CD4-positive, alpha-beta T cell (primary cell): ENCODE data around the gene GPX3. TPM values are rescaled to one million over a fixed set of nuclear protein-coding genes. Genes with fewer than 3 reads are reported as not detected.

Source experiments
- ATAC-seq: fragments of 200-7000 bp; cut with Tn5 transposase; one replicate; pipeline ENCODE4 v1.10.0; 2022; ENCODE audit warnings: mild to moderate bottlenecking; ENCODE audit not compliant: poor library complexity
- CTCF ChIA-PET: fragments of 350-600 bp; sonication (Branson Sonifier 250); formaldehyde crosslinking; loops from one replicate; lab custom pipeline; 2021; ENCODE audit warnings: antibody characterized with exemption, inconsistent platforms; lab: Charles Lee
- POLR2A ChIA-PET: fragments of 350-600 bp; sonication (Branson Sonifier 250); formaldehyde crosslinking; loops from one replicate; lab custom pipeline; 2021; ENCODE audit warnings: antibody characterized with exemption, inconsistent platforms; lab: Charles Lee
- DNase-seq, 14 experiments: peaks; one replicate each; pipeline ENCODE4 v3.0.0-alpha.2; 2013 to 2020; ENCODE audit warnings: mixed read lengths in 2 of 14
- H3K27ac ChIP-seq, 2 donors: one replicate each; pipeline versions ENCODE4 v1.5.1 to v1.7.0; 2013; ENCODE audit warnings: low read length in 2 of 2, low read depth in 1 of 2, mild to moderate bottlenecking in 1 of 2
- H3K27me3 ChIP-seq, 2 experiments: 1 replicate in 1 of 2; 2 replicates in 1 of 2; pipeline versions ENCODE4 v1.6.1 to v1.7.0; 2013; ENCODE audit warnings: low read length in 2 of 2, control low read depth in 1 of 2, mild to moderate bottlenecking in 1 of 2, moderate library complexity in 1 of 2; ENCODE audit not compliant: insufficient read depth in 2 of 2, control insufficient read depth in 1 of 2
- H3K36me3 ChIP-seq: one replicate; pipeline ENCODE4 v1.6.1; 2013; ENCODE audit warnings: low read length, control low read depth; ENCODE audit not compliant: insufficient read depth
- H3K4me1 ChIP-seq: one replicate; pipeline ENCODE4 v1.6.1; 2013; ENCODE audit warnings: low read length, control low read depth; ENCODE audit not compliant: insufficient read depth
- H3K4me3 ChIP-seq: one replicate; pipeline ENCODE4 v1.5.1; 2013; ENCODE audit warnings: mild to moderate bottlenecking, low read length, moderate library complexity
- H3K9me3 ChIP-seq, 2 experiments: 1 replicate in 1 of 2; 2 replicates in 1 of 2; pipeline versions ENCODE4 v1.6.1 to v1.7.0; 2013; ENCODE audit warnings: low read length in 2 of 2, mild to moderate bottlenecking in 2 of 2, control low read depth in 1 of 2, moderate library complexity in 1 of 2; ENCODE audit not compliant: control insufficient read depth in 1 of 2, insufficient read depth in 1 of 2
- H3K27ac Mint-ChIP-seq: one replicate; pipeline ENCODE4 v1.8.0; 2020; ENCODE audit warnings: mixed read lengths
- H3K27me3 Mint-ChIP-seq: one replicate; pipeline ENCODE4 v1.8.0; 2021; ENCODE audit warnings: mixed read lengths
- H3K36me3 Mint-ChIP-seq: one replicate; pipeline ENCODE4 v1.8.0; 2021; ENCODE audit warnings: low read depth, mixed read lengths
- H3K4me1 Mint-ChIP-seq: one replicate; pipeline ENCODE4 v1.8.0; 2021; ENCODE audit warnings: low read depth, mixed read lengths
- H3K4me3 Mint-ChIP-seq: one replicate; pipeline ENCODE4 v1.8.0; 2020; ENCODE audit warnings: mild to moderate bottlenecking, mixed read lengths
- H3K9me3 Mint-ChIP-seq: one replicate; pipeline ENCODE4 v1.8.0; 2020; ENCODE audit warnings: mixed read lengths
- CTCF ChIP-seq: fragments of 200-600 bp; IDR thresholded peaks from one replicate; pipeline ENCODE4 v1.8.0; 2022; ENCODE audit warnings: antibody characterized with exemption, mild to moderate bottlenecking
- intact Hi-C, 2 experiments: fragments of 100-400 bp; cut with DNase I in 1 of 2; cut with micrococcal nuclease in 1 of 2; formaldehyde crosslinking; loops; one replicate each; pipeline versions ENCODE4 v1.15.1 to v1.9.0; 2023 to 2025; cut with DNase I, micrococcal nuclease
- total RNA-seq, 174 experiments: library from RNA in 2 of 174; stranded (reverse) in 2 of 174; gene quantifications; one replicate each; pipeline ENCODE4 v1.2.3 and lab custom pipeline; 2021 to 2026

The GPX3 gene
- total RNA-seq, 2 experiments from 2014 or later, result 0.58 TPM; not detected in 1

GRCh38 chr5:151075698-151076331, 55.4 kb downstream of the GPX3 start:
- ATAC-seq (no peak), DNase-seq (peak in 1 of 14 experiments; percentile 52)
- intact Hi-C loops, result no loop called here
- Histone ChIP-seq H3K36me3 (peaks cover 53% of the 10 kb centered on the region), H3K4me3 (no peak overlapping the region), H3K27me3 (no peaks in the 10 kb centered on the region), H3K9me3 (no peaks in the 10 kb centered on the region), H3K4me1 (peaks cover 73% of the 10 kb centered on the region), H3K27ac (no peak overlapping the region)
- Mint-ChIP-seq H3K4me3 (peak overlapping the region; percentile 74), H3K9me3 (no peaks in the 10 kb centered on the region), H3K36me3 (peaks cover 67% of the 10 kb centered on the region), H3K4me1 (peaks cover 76% of the 10 kb centered on the region), H3K27me3 (no peaks in the 10 kb centered on the region), H3K27ac (peak overlapping the region; percentile 64)
- TF ChIP-seq CTCF, result no peak
- CTCF ChIA-PET, result no interaction called here
- POLR2A ChIA-PET, result no interaction called here

GRCh38 chr5:151076616-151077015, 56.2 kb downstream of the GPX3 start:
- ChIA-PET POLR2A (no interaction called here), CTCF (no interaction called here)
- Mint-ChIP-seq H3K4me3 (peak overlapping the region; percentile 74), H3K27ac (peak overlapping the region; percentile 64), H3K27me3 (no peaks in the 10 kb centered on the region), H3K4me1 (peaks cover 73% of the 10 kb centered on the region), H3K9me3 (no peaks in the 10 kb centered on the region), H3K36me3 (peaks cover 61% of the 10 kb centered on the region)
- intact Hi-C loops, result no loop called here
- H3K4me3 ChIP-seq, result no peak overlapping the region
- H3K9me3 ChIP-seq, result no peaks in the 10 kb centered on the region
- no peak for TF ChIP-seq CTCF
- H3K4me1 ChIP-seq, result peaks cover 72% of the 10 kb centered on the region
- H3K27ac ChIP-seq, result no peak overlapping the region
- DNase-seq, result no peak
- H3K27me3 ChIP-seq, result no peaks in the 10 kb centered on the region
- ATAC-seq, result no peak
- H3K36me3 ChIP-seq, result peaks cover 45% of the 10 kb centered on the region

- DNase-seq (no peak), ATAC-seq (no peak)
- POLR2A ChIA-PET, result no interaction called here
- H3K27ac Mint-ChIP-seq, result peak overlapping the region; percentile 64
- intact Hi-C loops, result no loop called here
- peaks cover 53% of the 10 kb centered on the region for H3K36me3 Mint-ChIP-seq
- TF ChIP-seq CTCF, result no peak
- peaks cover 73% of the 10 kb centered on the region for H3K4me1 Mint-ChIP-seq
- Histone ChIP-seq H3K4me3 (no peak overlapping the region), H3K36me3 (peaks cover 40% of the 10 kb centered on the region), H3K27ac (no peak overlapping the region), H3K9me3 (no peaks in the 10 kb centered on the region), H3K27me3 (no peaks in the 10 kb centered on the region), H3K4me1 (peaks cover 69% of the 10 kb centered on the region)
- no peaks in the 10 kb centered on the region for H3K27me3 Mint-ChIP-seq
- CTCF ChIA-PET, result no interaction called here
- H3K9me3 Mint-ChIP-seq, result no peaks in the 10 kb centered on the region
- H3K4me3 Mint-ChIP-seq, result peak overlapping the region; percentile 74
Measured at GRCh38 chr5:151077419-151077818, 57.0 kb downstream of the GPX3 start.
